Tibial artery (tissue), 4 donors: ENCODE data around the gene SLC12A6.
"Not testable (repeated sequence)": the region's sequence is repeated elsewhere in the genome, so short reads cannot be mapped to it uniquely, and the experiment has no call there.

Source experiments
- DNase-seq, 2 donors: peaks; one replicate each; pipeline ENCODE4 v3.0.0-alpha.2; 2019
- H3K27ac ChIP-seq, 2 donors: fragments of 200-600 bp; sonication (generic) in 1 of 2; 1 replicate in 1 of 2; 2 replicates in 1 of 2; pipeline ENCODE4 v1.5.1; 2018 to 2019; ENCODE audit warnings: mild to moderate bottlenecking in 1 of 2
- H3K27me3 ChIP-seq, 2 donors: fragments of 200-600 bp; sonication (generic) in 1 of 2; one replicate each; pipeline versions ENCODE4 v1.5.1 to v1.6.0; 2016 to 2019
- H3K36me3 ChIP-seq, 3 donors: fragments of 200-600 bp; sonication (generic) in 2 of 3; one replicate each; pipeline ENCODE4 v1.5.1; 2016 to 2019; ENCODE audit warnings: mild to moderate bottlenecking in 2 of 3
- H3K4me1 ChIP-seq, 4 donors: fragments of 200-600 bp; sonication (generic) in 2 of 4; 1 replicate in 3 of 4; 2 replicates in 1 of 4; pipeline ENCODE4 v1.5.1; 2016 to 2019
- H3K4me3 ChIP-seq, 2 donors: fragments of 200-600 bp; sonication (generic) in 1 of 2; 1 replicate in 1 of 2; 2 replicates in 1 of 2; pipeline ENCODE4 v1.5.1; 2018 to 2019; ENCODE audit warnings: mild to moderate bottlenecking in 2 of 2
- H3K9me3 ChIP-seq, 3 donors: fragments of 200-600 bp; sonication (generic) in 1 of 3; one replicate each; pipeline ENCODE4 v1.5.1; 2016 to 2019
- intact Hi-C: fragments of 100-400 bp; cut with DNase I; formaldehyde crosslinking; loops from one replicate; pipeline ENCODE4 v1.15.0; 2023; ENCODE audit warnings: low total_unique reads
- TF ChIP-seq, protein P1 (sequence below), 2 experiments: fragments of 200-600 bp in 1 of 2; fragments of 450-650 bp in 1 of 2; IDR thresholded peaks; one replicate each; pipeline ENCODE4 v1.5.1; 2017 to 2019; ENCODE audit warnings: antibody characterized with exemption in 2 of 2, mild to moderate bottlenecking in 1 of 2, moderate library complexity in 1 of 2

Gene SLC12A6

GRCh38 chr15:34353627-34354026 is 16.0 kb upstream of the SLC12A6 start:
- H3K4me3 ChIP-seq: no peak overlapping the region
- H3K9me3 ChIP-seq: no peaks in the 10 kb centered on the region
- TF ChIP-seq, protein P1, sequence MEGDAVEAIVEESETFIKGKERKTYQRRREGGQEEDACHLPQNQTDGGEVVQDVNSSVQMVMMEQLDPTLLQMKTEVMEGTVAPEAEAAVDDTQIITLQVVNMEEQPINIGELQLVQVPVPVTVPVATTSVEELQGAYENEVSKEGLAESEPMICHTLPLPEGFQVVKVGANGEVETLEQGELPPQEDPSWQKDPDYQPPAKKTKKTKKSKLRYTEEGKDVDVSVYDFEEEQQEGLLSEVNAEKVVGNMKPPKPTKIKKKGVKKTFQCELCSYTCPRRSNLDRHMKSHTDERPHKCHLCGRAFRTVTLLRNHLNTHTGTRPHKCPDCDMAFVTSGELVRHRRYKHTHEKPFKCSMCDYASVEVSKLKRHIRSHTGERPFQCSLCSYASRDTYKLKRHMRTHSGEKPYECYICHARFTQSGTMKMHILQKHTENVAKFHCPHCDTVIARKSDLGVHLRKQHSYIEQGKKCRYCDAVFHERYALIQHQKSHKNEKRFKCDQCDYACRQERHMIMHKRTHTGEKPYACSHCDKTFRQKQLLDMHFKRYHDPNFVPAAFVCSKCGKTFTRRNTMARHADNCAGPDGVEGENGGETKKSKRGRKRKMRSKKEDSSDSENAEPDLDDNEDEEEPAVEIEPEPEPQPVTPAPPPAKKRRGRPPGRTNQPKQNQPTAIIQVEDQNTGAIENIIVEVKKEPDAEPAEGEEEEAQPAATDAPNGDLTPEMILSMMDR (IDR thresholded peaks at IDR 0.05): no peak
- H3K36me3 ChIP-seq: peaks cover 0 to 45% (median 15%) of the 10 kb centered on the region in 3 donors
- no peaks in the 10 kb centered on the region for H3K4me1 ChIP-seq
- DNase-seq: no peak
- intact Hi-C loops: no loop called here
- no peaks in the 10 kb centered on the region for H3K27me3 ChIP-seq
- H3K27ac ChIP-seq: no peak overlapping the region

DNA sequence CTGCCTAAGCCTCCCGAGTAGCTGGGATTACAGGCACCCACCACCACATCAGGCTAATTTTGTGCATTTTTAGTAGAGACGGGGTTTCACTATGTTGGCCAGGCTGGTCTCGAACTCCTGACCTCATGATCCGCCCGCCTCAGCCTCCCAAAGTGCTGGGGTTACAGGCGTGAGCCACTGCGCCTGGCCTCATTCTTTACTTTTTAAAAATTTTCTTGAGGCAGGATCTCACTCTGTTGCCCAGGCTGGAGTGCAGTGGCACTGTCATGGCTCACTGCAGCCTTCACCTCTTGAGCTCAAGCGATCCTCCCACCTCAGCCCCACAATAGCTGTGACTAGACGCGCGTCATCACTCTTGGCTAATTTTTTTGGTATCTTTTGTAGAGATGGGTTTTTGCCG is 15.4 kb upstream of the SLC12A6 start:
- intact Hi-C loops, H3K4me3 ChIP-seq, H3K9me3 ChIP-seq, H3K27me3 ChIP-seq, H3K27ac ChIP-seq, H3K4me1 ChIP-seq, DNase-seq: not testable (repeated sequence)
- H3K36me3 ChIP-seq: peaks cover 0 to 40% (median 15%) of the 10 kb centered on the region in 3 donors

DNA sequence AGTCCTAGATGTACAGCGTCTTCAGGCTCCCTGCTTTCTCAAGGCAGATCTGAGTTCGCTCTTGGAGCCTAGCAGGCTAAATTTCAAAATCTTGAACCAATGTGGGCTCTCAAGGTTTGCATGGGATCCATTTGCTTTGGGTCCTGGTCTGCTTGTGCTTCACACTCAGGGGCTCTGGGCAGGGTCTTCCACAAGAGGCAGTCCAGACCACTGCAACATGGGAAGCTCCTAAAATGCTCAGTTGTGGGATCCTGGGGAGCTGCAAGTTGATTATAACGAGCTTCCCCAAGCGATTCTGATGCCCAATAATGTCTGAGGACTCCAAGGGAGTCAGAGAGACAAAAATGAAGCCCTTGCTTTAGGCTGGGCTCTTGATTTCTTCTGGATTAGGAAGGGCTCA is 12.2 kb upstream of the SLC12A6 start:
- Histone ChIP-seq H3K27ac (no peak overlapping the region), H3K4me3 (no peak overlapping the region), H3K4me1 (no peaks in the 10 kb centered on the region), H3K9me3 (no peaks in the 10 kb centered on the region), H3K36me3 (peaks cover 0 to 8% (median 0%) of the 10 kb centered on the region in 3 donors), H3K27me3 (no peaks in the 10 kb centered on the region)
- DNase-seq: no peak
- TF ChIP-seq, protein P1 (IDR thresholded peaks at IDR 0.05): no peak
- intact Hi-C loops: no loop called here

GRCh38 chr15:34348735-34349300 is 11.2 kb upstream of the SLC12A6 start:
- H3K27ac ChIP-seq: no peak overlapping the region
- DNase-seq: no peak
- intact Hi-C loops: no loop called here

DNA sequence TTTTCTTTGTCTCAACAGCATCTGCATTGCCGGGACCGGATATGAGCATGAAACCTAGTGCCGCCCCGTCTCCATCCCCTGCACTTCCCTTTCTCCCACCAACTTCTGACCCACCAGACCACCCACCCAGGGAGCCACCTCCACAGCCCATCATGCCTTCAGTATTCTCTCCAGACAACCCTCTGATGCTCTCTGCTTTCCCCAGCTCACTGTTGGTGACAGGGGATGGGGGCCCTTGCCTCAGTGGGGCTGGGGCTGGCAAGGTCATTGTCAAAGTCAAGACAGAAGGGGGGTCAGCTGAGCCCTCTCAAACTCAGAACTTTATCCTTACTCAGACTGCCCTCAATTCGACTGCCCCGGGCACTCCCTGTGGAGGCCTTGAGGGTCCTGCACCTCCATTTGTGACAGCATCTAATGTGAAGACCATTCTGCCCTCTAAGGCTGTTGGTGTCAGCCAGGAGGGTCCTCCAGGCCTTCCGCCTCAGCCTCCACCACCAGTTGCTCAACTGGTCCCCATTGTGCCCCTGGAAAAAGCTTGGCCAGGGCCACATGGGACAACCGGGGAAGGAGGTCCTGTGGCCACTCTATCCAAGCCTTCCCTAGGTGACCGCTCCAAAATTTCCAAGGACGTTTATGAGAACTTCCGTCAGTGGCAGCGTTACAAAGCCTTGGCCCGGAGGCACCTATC is 10.5 kb upstream of the SLC12A6 start:
- intact Hi-C loops: no loop called here
- Histone ChIP-seq H3K4me1 (no peaks in the 10 kb centered on the region), H3K36me3 (no peaks in the 10 kb centered on the region), H3K27ac (no peak overlapping the region), H3K4me3 (no peak overlapping the region), H3K27me3 (no peaks in the 10 kb centered on the region), H3K9me3 (no peaks in the 10 kb centered on the region)
- TF ChIP-seq, protein P1 (IDR thresholded peaks at IDR 0.05): no peak
- no peak for DNase-seq

More at GRCh38 chr15:34348735-34349300, 11.2 kb upstream of the SLC12A6 start:
- H3K27me3 ChIP-seq: no peaks in the 10 kb centered on the region
- TF ChIP-seq, protein P1 (IDR thresholded peaks at IDR 0.05): no peak
- no peaks in the 10 kb centered on the region for H3K4me1 ChIP-seq
- H3K4me3 ChIP-seq: no peak overlapping the region
- no peaks in the 10 kb centered on the region for H3K36me3 ChIP-seq
- H3K9me3 ChIP-seq: no peaks in the 10 kb centered on the region
